ENCODE measurements around the gene RCSD1.

The RCSD1 gene

DNA sequence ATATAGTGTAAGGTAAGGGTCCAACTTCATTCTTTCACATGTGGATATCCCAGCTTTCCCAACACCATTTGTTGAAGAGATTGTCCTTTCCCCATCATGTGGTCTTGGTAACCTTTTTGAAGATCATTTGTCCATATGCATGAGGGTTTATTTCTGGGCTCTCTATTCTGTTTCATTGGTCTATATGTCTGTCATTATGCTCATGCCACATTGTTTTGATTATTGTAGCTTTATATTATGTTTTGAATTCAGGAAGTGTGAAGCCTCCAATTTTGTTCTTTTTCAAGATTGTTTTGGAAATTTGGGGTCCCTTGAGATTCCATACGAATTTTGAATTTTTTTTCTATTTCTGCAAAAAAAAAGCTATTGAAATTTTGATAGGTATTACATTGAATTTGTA is 15.2 kb upstream of the RCSD1 start:
- TF ChIP-seq GABPA (IDR thresholded peaks at IDR 0.05; ENCODE audit: low read depth) (no peak), POLR2AphosphoS5 (IDR thresholded peaks at IDR 0.05; ENCODE audit: low read depth) (no peak), SPI1 (IDR thresholded peaks at IDR 0.05; ENCODE audit: borderline replicate concordance, low read depth) (no peak)
- TF ChIP-seq, protein P1, sequence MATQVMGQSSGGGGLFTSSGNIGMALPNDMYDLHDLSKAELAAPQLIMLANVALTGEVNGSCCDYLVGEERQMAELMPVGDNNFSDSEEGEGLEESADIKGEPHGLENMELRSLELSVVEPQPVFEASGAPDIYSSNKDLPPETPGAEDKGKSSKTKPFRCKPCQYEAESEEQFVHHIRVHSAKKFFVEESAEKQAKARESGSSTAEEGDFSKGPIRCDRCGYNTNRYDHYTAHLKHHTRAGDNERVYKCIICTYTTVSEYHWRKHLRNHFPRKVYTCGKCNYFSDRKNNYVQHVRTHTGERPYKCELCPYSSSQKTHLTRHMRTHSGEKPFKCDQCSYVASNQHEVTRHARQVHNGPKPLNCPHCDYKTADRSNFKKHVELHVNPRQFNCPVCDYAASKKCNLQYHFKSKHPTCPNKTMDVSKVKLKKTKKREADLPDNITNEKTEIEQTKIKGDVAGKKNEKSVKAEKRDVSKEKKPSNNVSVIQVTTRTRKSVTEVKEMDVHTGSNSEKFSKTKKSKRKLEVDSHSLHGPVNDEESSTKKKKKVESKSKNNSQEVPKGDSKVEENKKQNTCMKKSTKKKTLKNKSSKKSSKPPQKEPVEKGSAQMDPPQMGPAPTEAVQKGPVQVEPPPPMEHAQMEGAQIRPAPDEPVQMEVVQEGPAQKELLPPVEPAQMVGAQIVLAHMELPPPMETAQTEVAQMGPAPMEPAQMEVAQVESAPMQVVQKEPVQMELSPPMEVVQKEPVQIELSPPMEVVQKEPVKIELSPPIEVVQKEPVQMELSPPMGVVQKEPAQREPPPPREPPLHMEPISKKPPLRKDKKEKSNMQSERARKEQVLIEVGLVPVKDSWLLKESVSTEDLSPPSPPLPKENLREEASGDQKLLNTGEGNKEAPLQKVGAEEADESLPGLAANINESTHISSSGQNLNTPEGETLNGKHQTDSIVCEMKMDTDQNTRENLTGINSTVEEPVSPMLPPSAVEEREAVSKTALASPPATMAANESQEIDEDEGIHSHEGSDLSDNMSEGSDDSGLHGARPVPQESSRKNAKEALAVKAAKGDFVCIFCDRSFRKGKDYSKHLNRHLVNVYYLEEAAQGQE (IDR thresholded peaks at IDR 0.05; ENCODE audit: insufficient replicate concordance, low read depth) = no peak
- TF ChIP-seq, protein P2, sequence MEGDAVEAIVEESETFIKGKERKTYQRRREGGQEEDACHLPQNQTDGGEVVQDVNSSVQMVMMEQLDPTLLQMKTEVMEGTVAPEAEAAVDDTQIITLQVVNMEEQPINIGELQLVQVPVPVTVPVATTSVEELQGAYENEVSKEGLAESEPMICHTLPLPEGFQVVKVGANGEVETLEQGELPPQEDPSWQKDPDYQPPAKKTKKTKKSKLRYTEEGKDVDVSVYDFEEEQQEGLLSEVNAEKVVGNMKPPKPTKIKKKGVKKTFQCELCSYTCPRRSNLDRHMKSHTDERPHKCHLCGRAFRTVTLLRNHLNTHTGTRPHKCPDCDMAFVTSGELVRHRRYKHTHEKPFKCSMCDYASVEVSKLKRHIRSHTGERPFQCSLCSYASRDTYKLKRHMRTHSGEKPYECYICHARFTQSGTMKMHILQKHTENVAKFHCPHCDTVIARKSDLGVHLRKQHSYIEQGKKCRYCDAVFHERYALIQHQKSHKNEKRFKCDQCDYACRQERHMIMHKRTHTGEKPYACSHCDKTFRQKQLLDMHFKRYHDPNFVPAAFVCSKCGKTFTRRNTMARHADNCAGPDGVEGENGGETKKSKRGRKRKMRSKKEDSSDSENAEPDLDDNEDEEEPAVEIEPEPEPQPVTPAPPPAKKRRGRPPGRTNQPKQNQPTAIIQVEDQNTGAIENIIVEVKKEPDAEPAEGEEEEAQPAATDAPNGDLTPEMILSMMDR (IDR thresholded peaks at IDR 0.05; ENCODE audit: insufficient read depth, low read length) = no peak
- H3K27ac ChIP-seq (replicated peaks) = no peak overlapping the region; the same call in 1 of the 2 replicates
- DNase-seq (ENCODE audit: low read depth in 1 of 2, low spot score in 1 of 2) = no peak
- no peaks in the 10 kb centered on the region for H3K27me3 ChIP-seq (ENCODE audit: insufficient read depth, poor library complexity, severe bottlenecking)
- no peak overlapping the region for H3K4me3 ChIP-seq (replicated peaks; ENCODE audit: insufficient read depth, low read length)

DNA sequence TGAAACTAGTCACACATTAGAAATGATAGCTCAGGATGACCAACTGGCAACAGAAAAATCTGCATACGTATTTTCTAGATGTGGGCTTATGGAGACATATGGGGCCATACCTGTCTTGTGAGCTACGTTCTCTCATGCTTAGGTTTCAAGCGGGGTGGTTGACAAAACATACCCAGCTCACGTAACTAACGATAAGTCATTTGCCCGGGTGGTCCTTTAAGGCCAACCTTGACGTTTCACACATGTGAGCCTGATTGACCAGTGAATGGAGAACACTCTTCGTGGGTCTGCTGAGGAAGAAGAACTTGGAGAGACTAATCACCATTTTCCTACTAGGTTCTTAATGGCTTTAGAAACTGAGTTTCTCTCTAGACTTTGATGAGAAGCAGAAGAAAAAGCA is 13.5 kb upstream of the RCSD1 start:
- TF ChIP-seq, protein P1 (IDR thresholded peaks at IDR 0.05; ENCODE audit: insufficient replicate concordance, low read depth) = no peak
- no peak for TF ChIP-seq SPI1 (IDR thresholded peaks at IDR 0.05; ENCODE audit: borderline replicate concordance, low read depth)
- TF ChIP-seq POLR2AphosphoS5 (IDR thresholded peaks at IDR 0.05; ENCODE audit: low read depth) = no peak
- no peak for TF ChIP-seq GABPA (IDR thresholded peaks at IDR 0.05; ENCODE audit: low read depth)
- TF ChIP-seq, protein P2 (IDR thresholded peaks at IDR 0.05; ENCODE audit: insufficient read depth, low read length) = no peak
- peak overlapping the region; percentile 31 for H3K4me3 ChIP-seq (replicated peaks; ENCODE audit: insufficient read depth, low read length)
- no peaks in the 10 kb centered on the region for H3K27me3 ChIP-seq (ENCODE audit: insufficient read depth, poor library complexity, severe bottlenecking)
- DNase-seq (ENCODE audit: low read depth in 1 of 2, low spot score in 1 of 2) = no peak
- peak overlapping the region; percentile 76 for H3K27ac ChIP-seq (replicated peaks)

- H3K27ac ChIP-seq (replicated peaks) = peak overlapping the region; percentile 76
- DNase-seq (ENCODE audit: low read depth in 1 of 2, low spot score in 1 of 2) = peak in 1 of 2 experiments; percentile 91
- H3K4me3 ChIP-seq (replicated peaks; ENCODE audit: insufficient read depth, low read length) = peak overlapping the region; percentile 31
- H3K27me3 ChIP-seq (ENCODE audit: insufficient read depth, poor library complexity, severe bottlenecking) = no peaks in the 10 kb centered on the region
- TF ChIP-seq, protein P1 (IDR thresholded peaks at IDR 0.05; ENCODE audit: insufficient replicate concordance, low read depth) = no peak
- TF ChIP-seq, protein P2 (IDR thresholded peaks at IDR 0.05; ENCODE audit: insufficient read depth, low read length) = no peak
- TF ChIP-seq GABPA (IDR thresholded peaks at IDR 0.05; ENCODE audit: low read depth) (no peak), SPI1 (IDR thresholded peaks at IDR 0.05; ENCODE audit: borderline replicate concordance, low read depth) (peak; percentile 82), POLR2AphosphoS5 (IDR thresholded peaks at IDR 0.05; ENCODE audit: low read depth) (peak; percentile 81)
Observed at GRCh38 chr1:167617153-167618147, 12.6 kb upstream of the RCSD1 start.
